ENCODE measurements around the gene UBASH3B. TPM values are rescaled to one million over a fixed set of nuclear protein-coding genes. Genes with fewer than 3 reads are reported as not detected.
A peak's percentile ranks its signal among the peaks of the same experiment; 100 is the strongest.

Gene UBASH3B
- total RNA-seq, 1 donor from 2014 or later: 62.1 TPM

- peak overlapping the region; percentile 7 for H3K27ac Mint-ChIP-seq (ENCODE audit: unreplicated experiment)
Observed at GRCh38 chr11:122676638-122677037, 21.1 kb downstream of the UBASH3B start.

DNA sequence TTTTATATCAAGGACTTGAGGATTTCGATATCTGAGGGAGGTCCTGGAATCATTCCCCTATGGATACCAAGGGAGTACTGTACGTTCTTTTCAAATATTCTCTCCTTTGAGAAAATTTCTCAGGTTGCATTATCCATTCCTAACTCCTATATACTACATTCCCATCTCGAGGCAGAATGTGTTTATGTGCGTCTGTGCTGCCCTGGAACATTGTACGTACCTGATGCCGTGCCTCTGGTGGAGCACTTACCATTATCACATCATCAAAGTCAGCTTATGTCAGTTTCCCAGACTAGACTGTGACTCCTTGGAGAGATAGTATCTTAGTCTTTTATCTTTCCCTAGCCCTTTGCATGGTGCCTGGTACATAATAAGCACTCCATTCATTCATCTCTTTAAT, 21.7 kb downstream of the UBASH3B start:
- Mint-ChIP-seq H3K36me3 (ENCODE audit: low read depth, unreplicated experiment) (no peaks in the 10 kb centered on the region), H3K27ac (ENCODE audit: unreplicated experiment) (no peak overlapping the region), H3K9me3 (ENCODE audit: unreplicated experiment) (no peaks in the 10 kb centered on the region), H3K4me3 (ENCODE audit: unreplicated experiment) (no peak overlapping the region), H3K4me1 (ENCODE audit: low read depth, unreplicated experiment) (peaks cover 16% of the 10 kb centered on the region), H3K27me3 (ENCODE audit: low read depth, unreplicated experiment) (no peaks in the 10 kb centered on the region)
- Histone ChIP-seq H3K36me3 (ENCODE audit: insufficient read depth, low read length) (no peaks in the 10 kb centered on the region), H3K4me1 (ENCODE audit: insufficient read depth, low read length) (peaks cover 17% of the 10 kb centered on the region), H3K27ac (ENCODE audit: low read depth, low read length) (no peak overlapping the region), H3K27me3 (ENCODE audit: insufficient read depth, low read length) (no peaks in the 10 kb centered on the region), H3K4me2 (ENCODE audit: low read length) (no peak overlapping the region), H3K79me2 (ENCODE audit: insufficient read depth, low read length) (peaks cover 80% of the 10 kb centered on the region), H4K20me1 (ENCODE audit: insufficient read depth, low read length) (peaks cover 67% of the 10 kb centered on the region), H3K4me3 (ENCODE audit: insufficient read depth, low read depth, low read length) (no peak overlapping the region), H2AFZ (ENCODE audit: low read depth, low read length) (no peak overlapping the region), H3K9me3 (ENCODE audit: insufficient read depth, low read depth, low read length) (no peaks in the 10 kb centered on the region), H3K9ac (ENCODE audit: low read length) (no peak overlapping the region)
- FAIRE-seq (no peak), DNase-seq (ENCODE audit: low read depth) (no peak)
- no peak for TF ChIP-seq EZH2 (IDR thresholded peaks at IDR 0.05; ENCODE audit: insufficient read depth, low read length)
- TF ChIP-seq CTCF (IDR thresholded peaks at IDR 0.05; ENCODE audit: insufficient read depth, low read depth, low read length): no peak

More at GRCh38 chr11:122676638-122677037, 21.1 kb downstream of the UBASH3B start:
- DNase-seq (ENCODE audit: low read depth): no peak
- peaks cover 70% of the 10 kb centered on the region for H4K20me1 ChIP-seq (ENCODE audit: insufficient read depth, low read length)
- H3K9me3 ChIP-seq (ENCODE audit: insufficient read depth, low read depth, low read length): no peaks in the 10 kb centered on the region
- H2AFZ ChIP-seq (ENCODE audit: low read depth, low read length): no peak overlapping the region
- no peaks in the 10 kb centered on the region for H3K27me3 ChIP-seq (ENCODE audit: insufficient read depth, low read length)
- Mint-ChIP-seq H3K4me1 (ENCODE audit: low read depth, unreplicated experiment) (peaks cover 13% of the 10 kb centered on the region), H3K36me3 (ENCODE audit: low read depth, unreplicated experiment) (peaks cover 3% of the 10 kb centered on the region), H3K9me3 (ENCODE audit: unreplicated experiment) (no peaks in the 10 kb centered on the region), H3K27me3 (ENCODE audit: low read depth, unreplicated experiment) (no peaks in the 10 kb centered on the region), H3K4me3 (ENCODE audit: unreplicated experiment) (no peak overlapping the region)
- TF ChIP-seq EZH2 (IDR thresholded peaks at IDR 0.05; ENCODE audit: insufficient read depth, low read length) (no peak), CTCF (IDR thresholded peaks at IDR 0.05; ENCODE audit: insufficient read depth, low read depth, low read length) (no peak)
- H3K9ac ChIP-seq (ENCODE audit: low read length): no peak overlapping the region
- peaks cover 13% of the 10 kb centered on the region for H3K4me1 ChIP-seq (ENCODE audit: insufficient read depth, low read length)
- H3K4me2 ChIP-seq (ENCODE audit: low read length): no peak overlapping the region
- no peaks in the 10 kb centered on the region for H3K36me3 ChIP-seq (ENCODE audit: insufficient read depth, low read length)
- no peak for FAIRE-seq
- H3K79me2 ChIP-seq (ENCODE audit: insufficient read depth, low read length): peaks cover 80% of the 10 kb centered on the region
- H3K4me3 ChIP-seq (ENCODE audit: insufficient read depth, low read depth, low read length): no peak overlapping the region
- no peak overlapping the region for H3K27ac ChIP-seq (ENCODE audit: low read depth, low read length)

DNA sequence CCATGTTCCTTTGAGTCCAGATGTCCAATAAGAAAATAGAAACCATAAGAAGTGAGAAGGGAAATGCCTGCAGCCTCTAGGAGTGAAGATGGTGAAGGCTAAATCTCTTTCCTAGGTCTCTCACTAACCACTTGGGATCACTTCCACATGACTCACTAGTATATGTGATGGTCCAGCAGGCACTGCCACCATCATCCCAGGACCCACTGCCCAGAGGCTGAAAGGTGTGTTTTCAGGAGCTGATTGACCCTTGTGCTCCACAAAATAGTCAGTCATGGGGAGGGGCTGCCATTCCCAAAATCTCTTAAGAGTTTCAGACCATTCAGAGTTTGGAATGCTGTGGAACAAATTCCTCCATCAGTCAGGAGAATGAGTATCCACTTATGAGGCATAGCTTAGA, 22.9 kb downstream of the UBASH3B start:
- TF ChIP-seq CTCF (IDR thresholded peaks at IDR 0.05; ENCODE audit: insufficient read depth, low read depth, low read length) (no peak), EZH2 (IDR thresholded peaks at IDR 0.05; ENCODE audit: insufficient read depth, low read length) (no peak)
- H3K36me3 ChIP-seq (ENCODE audit: insufficient read depth, low read length): no peaks in the 10 kb centered on the region
- H3K4me2 ChIP-seq (ENCODE audit: low read length): no peak overlapping the region
- Mint-ChIP-seq H3K27ac (ENCODE audit: unreplicated experiment) (no peak overlapping the region), H3K4me3 (ENCODE audit: unreplicated experiment) (no peak overlapping the region), H3K27me3 (ENCODE audit: low read depth, unreplicated experiment) (no peaks in the 10 kb centered on the region), H3K4me1 (ENCODE audit: low read depth, unreplicated experiment) (peaks cover 13% of the 10 kb centered on the region), H3K36me3 (ENCODE audit: low read depth, unreplicated experiment) (no peaks in the 10 kb centered on the region), H3K9me3 (ENCODE audit: unreplicated experiment) (no peaks in the 10 kb centered on the region)
- no peak overlapping the region for H3K9ac ChIP-seq (ENCODE audit: low read length)
- no peak overlapping the region for H3K4me3 ChIP-seq (ENCODE audit: insufficient read depth, low read depth, low read length)
- peaks cover 81% of the 10 kb centered on the region for H3K79me2 ChIP-seq (ENCODE audit: insufficient read depth, low read length)
- peaks cover 16% of the 10 kb centered on the region for H3K4me1 ChIP-seq (ENCODE audit: insufficient read depth, low read length)
- no peaks in the 10 kb centered on the region for H3K9me3 ChIP-seq (ENCODE audit: insufficient read depth, low read depth, low read length)
- no peaks in the 10 kb centered on the region for H3K27me3 ChIP-seq (ENCODE audit: insufficient read depth, low read length)
- peaks cover 60% of the 10 kb centered on the region for H4K20me1 ChIP-seq (ENCODE audit: insufficient read depth, low read length)
- DNase-seq (ENCODE audit: low read depth) (no peak), FAIRE-seq (no peak)
- no peak overlapping the region for H2AFZ ChIP-seq (ENCODE audit: low read depth, low read length)
- H3K27ac ChIP-seq (ENCODE audit: low read depth, low read length): no peak overlapping the region
